WERI-Rb-1 (cell line): ENCODE results near the gene TMEM184C.

Source experiments
- DNase-seq: peaks from one replicate; pipeline ENCODE4 v3.0.0-alpha.2; 2020
- H3K27ac ChIP-seq: fragments of 250-450 bp; sonication (Bioruptor Pico); 2 replicates; pipeline ENCODE4 v1.5.1; 2020; ENCODE audit warnings: mild to moderate bottlenecking, moderate library complexity
- H3K27me3 ChIP-seq: fragments of 250-450 bp; sonication (Bioruptor Pico); 2 replicates; pipeline ENCODE4 v1.5.1; 2021; ENCODE audit warnings: mild to moderate bottlenecking, low read depth, moderate library complexity; ENCODE audit not compliant: insufficient read depth, severe bottlenecking
- H3K36me3 ChIP-seq: fragments of 250-450 bp; sonication (Bioruptor Pico); 2 replicates; pipeline ENCODE4 v1.5.1; 2020; ENCODE audit warnings: mild to moderate bottlenecking, moderate library complexity
- H3K4me3 ChIP-seq: 2 replicates; pipeline ENCODE4 v1.5.1; 2011; ENCODE audit warnings: low read depth, mild to moderate bottlenecking, control low read depth, low read length
- H3K9me3 ChIP-seq: fragments of 250-450 bp; sonication (Bioruptor Pico); 2 replicates; pipeline ENCODE4 v1.5.1; 2021; ENCODE audit warnings: mild to moderate bottlenecking, moderate library complexity; ENCODE audit not compliant: severe bottlenecking
- CTCF ChIP-seq: IDR thresholded peaks from 2 replicates; pipeline ENCODE4 v1.5.1; 2011; ENCODE audit warnings: low read depth, mild to moderate bottlenecking, control low read depth, inconsistent platforms, low read length

Gene TMEM184C

GRCh38 chr4:147717878-147718277, 100.7 kb downstream of the TMEM184C start:
- Histone ChIP-seq H3K27ac (no peak overlapping the region), H3K4me3 (no peak overlapping the region), H3K9me3 (no peaks in the 10 kb centered on the region), H3K36me3 (no peaks in the 10 kb centered on the region), H3K27me3 (no peaks in the 10 kb centered on the region)
- no peak for TF ChIP-seq CTCF
- no peak for DNase-seq
